ENCODE measurements around the gene ACSL1.

- TF ChIP-seq, protein P1, sequence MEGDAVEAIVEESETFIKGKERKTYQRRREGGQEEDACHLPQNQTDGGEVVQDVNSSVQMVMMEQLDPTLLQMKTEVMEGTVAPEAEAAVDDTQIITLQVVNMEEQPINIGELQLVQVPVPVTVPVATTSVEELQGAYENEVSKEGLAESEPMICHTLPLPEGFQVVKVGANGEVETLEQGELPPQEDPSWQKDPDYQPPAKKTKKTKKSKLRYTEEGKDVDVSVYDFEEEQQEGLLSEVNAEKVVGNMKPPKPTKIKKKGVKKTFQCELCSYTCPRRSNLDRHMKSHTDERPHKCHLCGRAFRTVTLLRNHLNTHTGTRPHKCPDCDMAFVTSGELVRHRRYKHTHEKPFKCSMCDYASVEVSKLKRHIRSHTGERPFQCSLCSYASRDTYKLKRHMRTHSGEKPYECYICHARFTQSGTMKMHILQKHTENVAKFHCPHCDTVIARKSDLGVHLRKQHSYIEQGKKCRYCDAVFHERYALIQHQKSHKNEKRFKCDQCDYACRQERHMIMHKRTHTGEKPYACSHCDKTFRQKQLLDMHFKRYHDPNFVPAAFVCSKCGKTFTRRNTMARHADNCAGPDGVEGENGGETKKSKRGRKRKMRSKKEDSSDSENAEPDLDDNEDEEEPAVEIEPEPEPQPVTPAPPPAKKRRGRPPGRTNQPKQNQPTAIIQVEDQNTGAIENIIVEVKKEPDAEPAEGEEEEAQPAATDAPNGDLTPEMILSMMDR (conservative IDR thresholded peaks at IDR 0.05; ENCODE audit: low read length), result no peak
- TF ChIP-seq EZH2phosphoT487 (IDR thresholded peaks at IDR 0.05; ENCODE audit: borderline replicate concordance, low read depth, low read length), result no peak
Observed at GRCh38 chr4:184806711-184807110, 19.1 kb downstream of the ACSL1 start.

Data from OCI-LY7 (cell line).